ENCODE results near the gene SBF1. TPM values are rescaled to one million over a fixed set of nuclear protein-coding genes. Genes with fewer than 3 reads are reported as not detected.
"Not testable (repeated sequence)": the region's sequence is repeated elsewhere in the genome, so short reads cannot be mapped to it uniquely, and the experiment has no call there.

SBF1 gene
- total RNA-seq, 3 donors from 2014 or later, result 76.1 to 91.9 (median 84.3) TPM

GRCh38 chr22:50398831-50399648, 75.8 kb downstream of the SBF1 start:
- no peaks in the 10 kb centered on the region for H3K36me3 ChIP-seq (ENCODE audit: low read depth)

GRCh38 chr22:50397371-50398060, 77.3 kb downstream of the SBF1 start:
- H3K36me3 ChIP-seq (ENCODE audit: low read depth); H3K9me3 ChIP-seq; H3K4me3 ChIP-seq; DNase-seq; ATAC-seq; intact Hi-C loops (cut with DNase I, micrococcal nuclease): not testable (repeated sequence)
- H3K4me1 ChIP-seq (ENCODE audit: low read depth), result peaks cover 17% of the 10 kb centered on the region

More at GRCh38 chr22:50398831-50399648, 75.8 kb downstream of the SBF1 start:
- no peak for TF ChIP-seq CTCF (IDR thresholded peaks at IDR 0.05)
- Histone ChIP-seq H3K4me1 (ENCODE audit: low read depth) (peaks cover 17% of the 10 kb centered on the region), H3K4me3 (no peak overlapping the region), H3K9me3 (no peaks in the 10 kb centered on the region)
- intact Hi-C loops (cut with DNase I, micrococcal nuclease), result no loop called here
- DNase-seq (peak in 1 of 3 donors; percentile 13), ATAC-seq (no peak)

- H3K9me3 ChIP-seq, result no peaks in the 10 kb centered on the region
- no peak for TF ChIP-seq CTCF (IDR thresholded peaks at IDR 0.05)
- H3K4me3 ChIP-seq, result no peak overlapping the region
- H3K36me3 ChIP-seq (ENCODE audit: low read depth), result no peaks in the 10 kb centered on the region
- peaks cover 17% of the 10 kb centered on the region for H3K4me1 ChIP-seq (ENCODE audit: low read depth)
- ATAC-seq (peak; percentile 81), DNase-seq (peak in 1 of 3 donors; percentile 15)
- intact Hi-C loops (cut with DNase I, micrococcal nuclease), result no loop called here
Measured at GRCh38 chr22:50396751-50397370, 78.0 kb downstream of the SBF1 start.

Other genes with a start within 250 kb of the SBF1 start
- 10 to 100 TPM; 34.5 to 41.6 (median 40.5) TPM for gene TUBGCP6, start 230.0 kb downstream of the SBF1 start, total RNA-seq
- gene HDAC10, start 223.8 kb downstream of the SBF1 start, total RNA-seq, result 10 to 100 TPM; 39.5 to 66.3 (median 47.8) TPM
- gene MAPK12, start 213.4 kb downstream of the SBF1 start, total RNA-seq, result 1 to 10 TPM; 2.3 to 6.5 (median 5.2) TPM
- gene MAPK11, start 204.7 kb downstream of the SBF1 start, total RNA-seq, result 1 to 10 TPM; 1.8 to 4.3 (median 3.2) TPM
- 100 to 1,000 TPM; 232 to 318 (median 250) TPM for gene PLXNB2, start 167.4 kb downstream of the SBF1 start, total RNA-seq
- gene DENND6B, start 148.0 kb downstream of the SBF1 start, total RNA-seq, result 1 to 10 TPM; 2.8 to 6.3 (median 5.2) TPM
- 10 to 100 TPM; 54.3 to 61.7 (median 58.8) TPM for gene PPP6R2, start 131.7 kb downstream of the SBF1 start, total RNA-seq
- gene ADM2, start 6.5 kb upstream of the SBF1 start, total RNA-seq, result 1 to 10 TPM in 2 of 3 donors, under 1 TPM in 1; 0.95 to 3.9 (median 1.4) TPM
- gene MIOX, start 11.8 kb upstream of the SBF1 start, total RNA-seq, result not detected
- gene LMF2, start 32.7 kb upstream of the SBF1 start, total RNA-seq, result 10 to 100 TPM; 57.8 to 66.4 (median 60.7) TPM
- 10 to 100 TPM; 32.1 to 41.2 (median 34.0) TPM for gene NCAPH2, start 33.2 kb upstream of the SBF1 start, total RNA-seq
- gene SCO2, start 50.6 kb upstream of the SBF1 start, total RNA-seq, result 10 to 100 TPM in 1 of 3 donors, 1 to 10 TPM in 1, not detected in 1; 5.4 to 14.6 TPM
- 10 to 100 TPM; 27.7 to 88.7 (median 34.8) TPM for gene TYMP, start 55.0 kb upstream of the SBF1 start, total RNA-seq
- 1 to 10 TPM in 1 of 3 donors, under 1 TPM in 1, not detected in 1; 0.55 to 1.7 TPM for gene KLHDC7B, start 70.9 kb upstream of the SBF1 start, total RNA-seq
- gene SYCE3, start 87.9 kb upstream of the SBF1 start, total RNA-seq, result not detected
- 10 to 100 TPM; 24.5 to 51.6 (median 29.9) TPM for gene CPT1B, start 103.4 kb upstream of the SBF1 start, total RNA-seq
- gene CHKB, start 107.8 kb upstream of the SBF1 start, total RNA-seq, result 10 to 100 TPM; 79.9 to 95.0 (median 80.9) TPM
- gene MAPK8IP2, start 125.8 kb upstream of the SBF1 start, total RNA-seq, result 1 to 10 TPM in 1 of 3 donors, under 1 TPM in 2; 0.63 to 4.2 (median 0.64) TPM
- 10 to 100 TPM; 64.6 to 87.9 (median 82.2) TPM for gene ARSA, start 153.1 kb upstream of the SBF1 start, total RNA-seq
- gene SHANK3, start 197.8 kb upstream of the SBF1 start, total RNA-seq, result 10 to 100 TPM in 1 of 3 donors, 1 to 10 TPM in 2; 3.9 to 14.2 (median 7.1) TPM